ENCODE data around the gene ZDHHC8.
"Not testable (repeated sequence)": the region's sequence is repeated elsewhere in the genome, so short reads cannot be mapped to it uniquely, and the experiment has no call there.

ZDHHC8 gene

GRCh38 chr22:20145206-20145831, 13.7 kb downstream of the ZDHHC8 start:
- DNase-seq: no peak

- DNase-seq: no peak
These were observed 14.2 kb downstream of the ZDHHC8 start for GRCh38 chr22:20145832-20146223.

GRCh38 chr22:20146777-20147176, 15.2 kb downstream of the ZDHHC8 start:
- no peak for DNase-seq

- no peak for DNase-seq
These were observed 15.8 kb downstream of the ZDHHC8 start for GRCh38 chr22:20147237-20147988.

- no peak for DNase-seq
These were observed 16.8 kb downstream of the ZDHHC8 start for GRCh38 chr22:20148414-20148813.

GRCh38 chr22:20149257-20150250, 17.9 kb downstream of the ZDHHC8 start:
- no peak for DNase-seq

GRCh38 chr22:20150381-20151275, 19.0 kb downstream of the ZDHHC8 start, which contains the start of gene CCDC188:
Gene CCDC188, minus strand, starts transcription at chr22:20151055. Its CDS starts 69 bp downstream, at chr22:20150986.
- DNase-seq: no peak

- DNase-seq: no peak
These were observed 19.6 kb downstream of the ZDHHC8 start for GRCh38 chr22:20151276-20151588.

- no peak for DNase-seq
These were observed 20.9 kb downstream of the ZDHHC8 start for GRCh38 chr22:20152464-20152890.

GRCh38 chr22:20153945-20154344, 22.3 kb downstream of the ZDHHC8 start:
- DNase-seq: no peak

GRCh38 chr22:20154602-20155187, 23.1 kb downstream of the ZDHHC8 start:
- no peak for DNase-seq

- DNase-seq: peak in 1 of 2 donors; percentile 30
These were observed 23.9 kb downstream of the ZDHHC8 start for GRCh38 chr22:20155330-20156041.

GRCh38 chr22:20156042-20156389, 24.4 kb downstream of the ZDHHC8 start:
- DNase-seq: no peak

- DNase-seq: peak; percentile 63 to 89
These were observed 25.2 kb downstream of the ZDHHC8 start for GRCh38 chr22:20156611-20157429.

- no peak for DNase-seq
These were observed 26.0 kb downstream of the ZDHHC8 start for GRCh38 chr22:20157430-20158183.

GRCh38 chr22:20158391-20159036, 26.9 kb downstream of the ZDHHC8 start:
- DNase-seq: no peak

- no peak for DNase-seq
These were observed 27.5 kb downstream of the ZDHHC8 start for GRCh38 chr22:20159076-20159475.

GRCh38 chr22:20159531-20159930, 27.9 kb downstream of the ZDHHC8 start:
- not testable (repeated sequence) for DNase-seq

GRCh38 chr22:20160041-20160440, 28.4 kb downstream of the ZDHHC8 start:
- DNase-seq: no peak
